AG09309 (cell line): ENCODE data around the gene TASP1.

ENCODE experiments used
- DNase-seq: peaks from one replicate; pipeline ENCODE4 v3.0.0-alpha.2; 2010; ENCODE audit warnings: low read depth
- H3K4me3 ChIP-seq: 2 replicates; pipeline ENCODE4 v1.5.1; 2011; ENCODE audit warnings: mild to moderate bottlenecking, low read depth, low read length, moderate library complexity; ENCODE audit not compliant: control insufficient read depth
- CTCF ChIP-seq: IDR thresholded peaks from 2 replicates; pipeline ENCODE4 v1.5.1; 2011; ENCODE audit warnings: mild to moderate bottlenecking, low read depth, low read length, inconsistent platforms; ENCODE audit not compliant: insufficient read depth, control insufficient read depth; ENCODE audit errors: missing control alignments

Gene TASP1

GRCh38 chr20:13567663-13568062, 71.1 kb downstream of the TASP1 start:
- DNase-seq: no peak
- H3K4me3 ChIP-seq: no peak overlapping the region
- no peak for TF ChIP-seq CTCF

- DNase-seq: no peak
- no peak overlapping the region for H3K4me3 ChIP-seq
- TF ChIP-seq CTCF: no peak
These were observed 74.9 kb downstream of the TASP1 start for GRCh38 chr20:13563854-13564253.

- no peak for TF ChIP-seq CTCF
- no peak overlapping the region for H3K4me3 ChIP-seq
- DNase-seq: no peak
These were observed 84.0 kb downstream of the TASP1 start for GRCh38 chr20:13554706-13555105.

- H3K4me3 ChIP-seq: no peak overlapping the region
- TF ChIP-seq CTCF: no peak
- DNase-seq: no peak
These were observed 84.7 kb downstream of the TASP1 start for GRCh38 chr20:13554076-13554475.

GRCh38 chr20:13552061-13552460, 86.7 kb downstream of the TASP1 start:
- DNase-seq: no peak

GRCh38 chr20:13549451-13549850, 89.3 kb downstream of the TASP1 start:
- DNase-seq: no peak
- no peak for TF ChIP-seq CTCF
- no peak overlapping the region for H3K4me3 ChIP-seq

More at GRCh38 chr20:13552061-13552460, 86.7 kb downstream of the TASP1 start:
- H3K4me3 ChIP-seq: no peak overlapping the region
- TF ChIP-seq CTCF: no peak
